NCI-H460 (cell line): ENCODE data around the gene ACR. TPM values are rescaled to one million over a fixed set of nuclear protein-coding genes. Genes with fewer than 3 reads are reported as not detected.

Experiments used
- DNase-seq: peaks from one replicate; pipeline ENCODE4 v3.0.0-alpha.2; 2016; ENCODE audit warnings: low read depth; ENCODE audit errors: extremely low read depth
- polyA plus RNA-seq: library from polyadenylated mRNA; depleted of rRNA; stranded (reverse); fragments of >200 nt; gene quantifications from 2 replicates; pipeline ENCODE4 v1.2.3, GENCODE V29; 2014; cell fraction: nucleus; rRNA removed
- total RNA-seq: library from RNA; depleted of rRNA; stranded (reverse); fragments of >200 nt; shearing (Covaris generic); gene quantifications from 2 replicates; pipeline ENCODE4 v1.2.3, GENCODE V29; 2014; rRNA removed

The ACR gene
- total RNA-seq, result not detected in 2 replicates
- not detected in 2 replicates for polyA plus RNA-seq

DNA sequence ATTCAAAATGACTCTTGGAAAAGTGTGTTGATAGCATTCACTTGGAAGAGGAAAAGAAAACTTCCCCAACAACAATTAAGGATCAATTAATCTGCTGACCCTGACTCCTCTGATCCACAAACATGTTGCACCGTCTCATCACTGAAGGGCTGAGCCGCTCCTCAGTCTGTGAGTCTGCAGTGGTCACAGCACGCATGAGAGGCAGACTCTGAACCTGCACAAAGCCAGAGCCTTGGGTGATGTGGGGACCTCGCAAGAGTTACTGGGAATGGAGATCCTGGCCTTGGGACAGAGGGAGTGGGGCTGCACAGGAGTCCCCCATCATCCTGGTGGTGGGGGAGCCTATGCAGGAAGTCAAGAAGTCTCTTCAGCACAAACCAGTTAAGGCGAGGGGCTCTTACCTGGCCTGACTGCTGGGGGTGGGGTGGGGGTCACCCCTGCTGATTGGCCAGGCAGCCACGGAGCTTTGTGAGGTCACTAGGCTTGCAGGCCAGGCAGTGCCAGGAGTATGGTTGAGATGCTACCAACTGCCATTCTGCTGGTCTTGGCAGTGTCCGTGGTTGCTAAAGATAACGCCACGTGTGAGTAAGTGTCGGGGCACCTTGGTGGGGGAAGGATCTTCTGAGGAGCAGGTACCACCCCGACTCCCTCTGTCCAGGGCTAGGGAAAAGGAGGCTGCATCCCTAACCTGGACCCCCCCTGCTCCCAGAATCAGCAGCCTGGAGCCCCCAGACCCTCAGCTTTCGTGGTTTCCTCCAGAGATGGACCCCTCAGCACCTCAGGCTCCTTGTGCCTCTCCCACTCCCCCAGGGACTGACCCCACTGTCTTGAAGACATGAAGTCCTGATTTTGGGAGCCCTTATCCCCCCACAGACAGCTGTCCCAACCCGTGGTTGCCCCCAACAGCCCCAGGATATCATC lies at the start of gene ACR:
TSS of gene ACR (plus strand) at position 477 of the 921 bp plus-strand sequence. CDS start at position 509, 32 bp downstream.
- no peak for DNase-seq

DNA sequence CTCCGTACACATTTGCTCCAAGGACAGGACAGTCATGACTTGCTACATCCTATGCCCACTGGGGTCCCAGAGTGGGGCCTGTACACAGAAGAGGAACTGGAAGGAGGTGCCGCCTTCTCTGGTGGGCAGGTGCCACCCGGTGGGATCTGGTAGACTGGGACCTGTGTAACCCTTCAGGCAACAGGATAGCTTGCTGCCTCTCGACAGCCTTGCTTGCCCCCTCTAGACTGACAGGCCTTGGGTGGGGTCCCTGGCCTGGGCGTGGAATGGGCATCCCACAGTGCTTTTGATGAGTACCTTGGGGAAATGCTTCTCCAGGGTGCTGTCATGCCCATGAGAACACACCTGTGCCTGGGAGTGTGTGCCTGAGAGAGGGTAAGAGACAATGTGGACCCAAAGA lies 49.6 kb upstream of the ACR start:
- DNase-seq, result no peak

DNA sequence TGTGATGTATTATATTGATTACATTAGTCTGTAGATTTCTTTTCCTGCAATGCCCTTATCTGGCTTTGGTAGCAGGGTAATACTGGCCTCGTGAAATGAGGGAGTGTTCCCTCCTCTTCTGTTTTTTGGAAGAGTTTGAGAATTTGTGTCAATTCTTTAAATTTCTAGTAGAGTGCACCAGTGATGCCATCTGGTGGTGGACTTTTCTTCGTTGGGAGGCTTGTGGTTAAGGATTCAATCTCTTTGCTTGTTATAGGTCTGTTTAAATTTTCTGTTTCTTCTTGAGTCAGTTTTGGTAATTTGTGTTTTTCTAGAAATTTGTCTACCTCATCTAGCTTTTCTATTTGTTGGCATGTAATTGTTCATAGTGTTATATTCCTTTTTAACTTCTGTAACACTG lies 46.5 kb upstream of the ACR start:
- DNase-seq, result no peak

DNA sequence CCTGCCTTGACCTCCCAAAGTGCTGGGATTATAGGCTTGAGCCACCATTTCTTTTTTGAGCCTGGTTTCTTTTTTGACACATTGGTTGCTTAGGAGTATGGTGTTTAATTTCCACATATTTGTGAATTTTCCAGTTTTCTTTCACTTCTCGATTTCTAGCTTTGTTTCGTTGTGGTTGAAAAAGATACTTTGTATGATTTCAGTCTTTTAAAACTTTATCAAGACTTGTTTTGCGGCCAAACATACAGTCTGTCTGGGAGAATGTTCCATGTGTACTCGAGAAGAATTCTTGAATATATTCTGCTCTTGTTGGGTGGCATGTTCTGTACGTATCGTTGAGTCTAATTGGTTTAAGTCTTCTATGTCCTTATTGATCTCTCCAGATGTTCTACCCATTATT lies 44.5 kb upstream of the ACR start:
- DNase-seq, result no peak

DNA sequence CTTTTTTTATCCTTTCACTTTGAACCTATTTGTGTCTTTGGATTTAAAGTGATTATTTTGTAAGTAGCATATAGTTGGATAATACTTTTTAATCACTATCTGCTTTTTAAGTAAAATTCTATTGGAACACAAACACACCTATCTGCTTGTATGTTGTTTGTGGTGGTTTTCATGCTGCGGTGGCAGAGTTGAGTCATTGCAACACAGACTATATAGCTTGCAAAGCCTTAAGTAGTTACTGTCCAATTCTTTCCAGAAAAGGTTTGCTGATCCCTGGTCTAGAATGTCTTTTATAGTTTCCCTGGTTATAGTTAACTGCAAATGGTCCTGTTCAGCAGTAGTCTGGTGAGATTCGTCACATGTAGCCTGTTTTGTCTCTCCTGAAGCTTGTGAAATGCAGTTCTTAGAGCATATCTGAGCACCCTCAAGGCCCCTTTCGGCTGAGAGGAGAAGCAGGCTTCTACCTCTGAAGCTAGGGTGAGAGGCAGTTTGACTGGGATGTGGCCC lies 43.9 kb upstream of the ACR start:
- DNase-seq, result no peak

DNA sequence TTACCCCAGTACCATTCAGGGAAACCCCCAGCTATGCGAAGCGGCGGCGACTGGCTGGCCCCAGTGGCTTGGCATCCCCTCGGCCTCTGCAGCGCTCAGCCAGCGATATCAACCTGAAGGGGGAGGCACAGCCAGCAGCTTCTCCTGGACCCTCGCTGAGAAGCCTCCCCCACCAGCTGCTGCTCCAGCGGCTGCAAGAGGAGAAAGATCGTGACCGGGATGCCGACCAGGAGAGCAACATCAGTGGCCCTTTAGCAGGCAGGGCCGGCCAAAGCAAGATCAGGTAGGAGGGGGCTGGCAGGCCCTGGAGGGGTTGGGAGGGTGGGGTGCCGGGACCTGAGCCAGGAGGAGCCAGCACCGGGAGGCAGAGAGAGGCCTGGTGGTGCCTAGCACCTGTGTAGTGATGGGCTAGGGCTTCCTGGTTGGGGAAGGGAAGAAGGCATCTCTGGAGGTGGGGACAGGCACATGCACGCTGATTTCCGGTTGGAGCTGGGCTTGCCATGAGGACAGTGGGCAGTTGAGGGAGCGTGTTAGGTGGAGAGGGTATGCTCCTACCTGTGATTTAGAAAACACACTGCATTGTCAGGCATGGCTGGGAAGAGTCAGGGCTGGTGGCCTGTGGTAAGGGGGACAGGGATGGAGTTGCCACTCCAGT lies 43.1 kb upstream of the ACR start:
- DNase-seq, result no peak

DNA sequence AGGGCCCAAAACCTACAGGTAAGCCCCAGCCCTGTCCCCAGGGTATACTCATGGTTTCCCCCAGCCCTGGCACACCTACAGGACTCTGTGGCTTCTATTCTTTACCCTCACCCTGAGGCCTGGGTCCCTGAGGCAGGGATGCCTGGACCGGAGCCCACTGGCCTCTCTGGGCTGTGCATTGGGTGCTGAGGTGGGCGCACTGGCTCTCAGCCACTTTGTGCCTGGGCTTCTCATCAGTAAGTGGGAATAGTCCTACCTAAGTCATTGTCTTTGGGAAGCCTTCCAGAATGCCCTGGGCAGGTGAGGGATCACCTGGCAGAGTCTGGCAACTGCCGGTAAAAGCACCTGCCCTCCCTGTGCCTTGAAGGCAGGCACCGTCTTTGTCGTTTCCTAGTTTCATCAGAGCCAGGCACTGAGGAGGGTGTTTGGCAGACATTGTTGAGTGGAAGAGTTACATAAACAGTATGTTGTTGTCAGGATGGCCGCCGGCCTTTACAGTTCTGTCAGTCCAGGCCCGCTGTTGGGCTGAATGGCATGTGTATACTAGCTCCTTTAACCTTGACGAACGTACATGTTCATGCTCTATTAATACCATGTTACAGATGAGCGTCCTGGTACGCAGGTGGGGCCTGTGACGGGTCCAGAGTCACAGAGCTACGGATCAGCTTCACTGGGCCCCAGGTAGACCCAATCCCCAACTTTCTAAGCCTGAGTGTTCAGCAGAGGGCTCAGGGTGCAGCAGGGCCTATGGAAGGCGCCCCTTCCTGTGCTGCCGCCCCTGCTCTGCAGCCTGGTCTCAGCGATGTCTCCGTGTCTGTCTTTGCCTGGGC lies 42.4 kb upstream of the ACR start:
- DNase-seq, result no peak

DNA sequence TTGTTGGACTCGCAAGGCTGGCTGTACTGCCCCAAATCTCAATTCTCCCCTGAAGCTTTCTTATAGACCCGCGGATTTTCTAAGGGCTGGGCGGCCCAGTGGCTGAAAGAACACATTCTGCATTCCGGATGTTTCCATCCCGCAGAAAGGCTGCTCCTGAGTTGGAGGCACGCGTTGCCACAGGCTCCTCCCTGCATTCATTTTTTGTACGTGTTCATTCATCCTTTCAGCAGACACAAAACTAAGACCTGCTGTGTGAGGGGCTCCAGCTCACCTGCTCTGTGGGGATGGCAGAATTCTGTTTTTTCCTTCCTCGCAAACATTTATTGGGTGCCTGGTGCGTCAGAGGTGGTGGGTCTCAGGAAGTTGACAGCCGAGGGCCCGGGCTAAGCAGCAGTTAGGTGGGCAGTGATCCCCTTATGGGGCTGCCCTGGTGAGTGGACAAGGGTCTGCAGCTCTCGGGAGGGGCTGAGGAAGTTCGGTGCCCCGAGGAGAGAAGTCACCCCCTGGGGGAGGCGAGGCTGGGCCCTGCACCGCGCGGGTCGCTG lies 41.7 kb upstream of the ACR start:
- no peak for DNase-seq

DNA sequence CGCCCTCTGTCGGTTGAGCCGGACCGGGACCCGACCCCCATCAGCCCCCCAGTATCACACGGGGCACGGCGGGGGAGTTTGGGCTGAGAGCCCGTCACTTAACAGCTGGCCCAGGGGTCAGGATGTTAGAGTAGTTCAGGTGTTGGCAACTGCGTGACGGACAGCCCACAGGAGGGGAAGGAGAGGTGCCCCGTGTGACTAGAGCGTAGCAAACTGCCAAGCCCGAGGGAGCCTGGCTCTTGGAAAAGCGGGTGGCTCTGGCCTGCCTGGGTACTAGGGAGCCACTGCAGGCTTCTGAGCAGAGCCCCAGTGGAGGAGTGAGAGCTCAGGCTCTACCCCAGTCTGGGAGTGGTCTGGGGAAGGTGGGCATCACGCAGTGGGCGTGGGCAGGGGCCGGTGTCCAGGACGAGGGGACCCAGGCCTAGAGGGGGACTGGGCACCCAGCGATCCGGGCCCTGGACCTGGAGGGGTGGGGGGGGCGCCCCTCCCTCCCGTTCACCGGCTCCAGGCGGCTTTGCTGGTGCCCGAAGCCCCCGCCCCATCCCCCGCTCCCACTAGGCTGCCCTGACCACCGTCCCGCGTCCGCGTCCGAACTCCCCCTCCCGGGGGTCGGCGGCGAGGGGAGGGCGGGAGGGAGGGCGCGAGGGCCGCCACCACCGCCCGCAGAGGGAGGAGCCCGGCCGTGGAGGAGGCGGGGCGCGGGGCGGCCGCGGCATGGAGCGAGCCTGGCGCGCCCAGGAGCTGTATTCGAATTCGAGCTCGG lies 41.0 kb upstream of the ACR start:
- DNase-seq, result no peak

DNA sequence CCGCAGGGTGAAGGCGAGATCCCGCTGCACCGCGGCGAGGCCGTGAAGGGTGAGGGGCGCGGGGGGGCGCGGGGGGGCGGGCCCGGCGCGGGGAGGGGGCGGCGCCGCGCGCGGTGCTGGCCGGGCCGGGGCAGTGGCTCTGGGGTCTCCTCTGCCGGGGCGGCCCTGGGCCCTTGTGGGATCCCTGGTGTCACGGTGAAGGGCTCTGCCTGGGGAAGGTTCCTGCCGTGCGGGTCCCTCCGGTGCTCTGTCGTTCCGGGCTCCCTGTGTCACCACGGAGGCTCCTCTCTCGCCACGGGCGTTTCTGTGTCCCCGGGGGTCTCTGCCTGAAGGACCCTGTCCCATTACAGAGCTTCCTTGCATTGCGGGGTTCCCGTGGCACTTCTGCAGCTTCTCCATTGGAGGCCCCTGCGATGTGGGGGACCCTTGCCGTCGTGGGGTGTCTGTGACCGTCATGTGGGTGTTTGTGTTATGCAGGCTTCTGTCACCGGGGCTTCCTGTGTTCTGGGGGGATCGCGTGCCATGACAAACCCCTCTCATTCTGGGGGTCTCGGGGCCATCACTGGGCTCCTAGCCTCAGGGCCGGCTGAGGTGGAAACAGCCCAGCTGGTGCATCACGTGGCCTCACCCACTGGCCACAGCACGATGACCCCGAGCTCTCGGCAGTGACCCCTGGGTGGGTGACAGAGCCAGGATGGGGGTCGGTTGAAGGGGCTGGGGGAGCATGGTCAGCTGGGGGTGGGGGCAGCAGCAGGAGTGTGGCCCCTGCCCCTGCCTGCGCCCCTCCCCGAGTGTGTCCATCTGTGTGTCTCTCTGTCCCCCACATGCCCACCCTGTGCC lies 40.1 kb upstream of the ACR start:
- DNase-seq, result no peak

DNA sequence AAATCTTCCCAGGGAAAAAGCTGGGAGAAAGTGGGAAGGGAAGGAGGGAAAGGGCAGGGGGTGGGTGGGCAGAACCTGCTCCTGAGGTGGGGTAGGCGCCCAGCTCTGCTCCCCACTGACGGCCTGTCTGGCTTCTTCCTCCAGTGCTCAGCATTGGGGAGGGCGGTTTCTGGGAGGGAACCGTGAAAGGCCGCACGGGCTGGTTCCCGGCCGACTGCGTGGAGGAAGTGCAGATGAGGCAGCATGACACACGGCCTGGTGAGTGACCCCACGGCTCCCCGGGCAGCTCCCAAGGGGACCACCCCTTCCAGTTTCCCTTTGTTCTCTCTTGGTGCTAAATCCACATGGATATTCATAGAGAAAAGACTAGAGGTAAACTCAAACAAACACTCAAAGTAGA lies 39.5 kb upstream of the ACR start:
- DNase-seq, result no peak

DNA sequence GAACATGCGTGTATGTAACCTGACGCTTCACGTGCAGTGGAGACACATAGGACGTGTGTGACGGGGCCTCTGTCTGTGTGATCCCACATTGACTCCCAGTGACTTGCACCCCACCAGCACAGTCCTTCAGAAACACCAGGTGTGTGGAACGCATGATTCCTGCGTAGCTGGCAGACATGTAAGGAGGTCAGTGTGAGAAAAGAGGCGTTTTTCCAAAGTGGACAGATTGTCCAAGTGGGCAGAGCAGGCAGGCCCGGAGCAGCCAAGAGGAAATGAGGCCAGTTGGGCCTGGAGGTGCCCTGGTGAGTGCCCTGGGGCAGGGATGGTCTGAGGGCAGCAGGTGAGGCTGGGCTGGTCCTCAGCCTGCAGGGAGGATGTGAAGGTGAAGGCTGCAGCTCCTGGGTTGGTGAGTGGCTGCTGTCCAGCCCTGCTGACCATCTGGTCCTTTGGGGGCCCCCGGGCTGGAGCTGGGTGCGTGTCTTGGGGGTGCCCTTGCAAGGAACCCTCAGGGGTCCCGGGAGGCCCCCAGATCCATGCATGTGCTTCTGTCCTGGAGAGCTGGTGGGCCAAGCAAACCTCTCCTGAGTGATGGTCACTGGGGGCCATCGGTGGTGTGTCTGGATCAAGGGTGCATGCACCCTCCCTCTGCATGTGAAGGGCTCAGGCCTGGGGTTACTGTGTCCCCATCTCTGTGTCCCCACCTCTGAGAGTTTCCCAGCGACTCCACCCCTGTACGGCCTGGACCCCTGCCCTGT lies 38.8 kb upstream of the ACR start:
- no peak for DNase-seq

DNA sequence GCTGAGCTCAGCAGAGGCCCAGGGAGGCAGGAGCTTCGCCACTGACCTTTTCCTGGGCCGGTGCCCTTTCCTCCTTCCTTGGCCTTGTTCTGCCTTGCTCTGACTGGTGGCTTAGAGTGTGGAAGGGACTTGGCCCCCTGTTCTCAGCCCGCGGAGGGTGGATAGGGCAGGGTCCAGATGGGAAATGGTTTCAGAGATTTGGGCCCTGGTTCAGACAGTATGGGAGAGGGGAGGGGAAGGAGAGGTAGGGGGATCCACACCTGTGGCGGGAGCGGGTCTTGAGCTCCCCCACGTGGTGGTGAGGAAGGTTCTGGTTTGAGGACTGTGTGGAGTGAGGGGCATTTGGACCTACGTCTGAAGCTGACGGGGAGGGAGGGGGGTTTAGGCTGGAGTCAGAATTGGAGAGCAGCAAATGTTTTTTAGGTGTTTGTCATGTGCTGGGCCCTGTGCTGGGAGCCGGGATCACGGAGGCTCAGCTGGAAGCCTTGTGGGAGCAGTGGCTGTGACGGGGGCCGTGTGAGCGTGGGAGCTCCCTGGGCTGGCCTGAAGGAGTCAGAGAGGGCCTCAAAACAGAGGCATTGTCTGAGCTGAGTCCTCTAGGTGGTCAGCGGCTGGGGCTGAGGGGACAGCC lies 38.1 kb upstream of the ACR start:
- DNase-seq, result no peak

DNA sequence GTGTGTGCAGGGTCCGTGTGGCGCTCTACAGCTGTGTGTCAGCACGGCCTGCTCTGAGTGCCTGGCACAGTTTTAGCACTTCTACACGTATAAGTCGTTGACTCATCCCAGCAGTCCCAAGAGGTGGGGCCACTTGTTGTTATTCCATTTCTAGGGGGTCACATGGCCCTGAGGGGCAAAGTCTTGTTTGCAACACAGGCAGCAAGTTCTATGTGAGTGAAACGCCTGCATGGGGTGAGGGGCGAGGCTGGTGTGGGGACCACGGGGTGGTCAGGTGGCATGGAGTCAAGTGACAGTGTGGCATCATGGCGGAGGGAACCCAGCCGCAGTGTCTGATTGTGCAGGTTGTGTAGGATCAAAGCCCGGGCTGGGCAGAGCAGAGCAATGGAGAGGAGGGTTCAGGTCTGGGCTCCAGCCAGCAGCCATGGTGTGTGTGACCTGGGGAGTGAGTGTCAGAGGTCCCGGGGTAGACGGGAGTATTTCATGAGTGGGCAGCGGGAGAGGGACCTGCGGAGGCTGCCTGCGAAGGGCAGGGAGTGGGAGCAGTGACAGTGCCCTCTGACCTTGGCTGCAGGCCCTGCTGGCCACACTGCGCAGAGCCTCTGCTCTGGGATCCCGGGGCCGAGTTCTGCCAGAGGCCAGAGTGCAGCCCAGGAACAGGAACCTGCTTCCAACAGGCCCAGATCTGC lies 37.5 kb upstream of the ACR start:
- DNase-seq, result no peak

DNA sequence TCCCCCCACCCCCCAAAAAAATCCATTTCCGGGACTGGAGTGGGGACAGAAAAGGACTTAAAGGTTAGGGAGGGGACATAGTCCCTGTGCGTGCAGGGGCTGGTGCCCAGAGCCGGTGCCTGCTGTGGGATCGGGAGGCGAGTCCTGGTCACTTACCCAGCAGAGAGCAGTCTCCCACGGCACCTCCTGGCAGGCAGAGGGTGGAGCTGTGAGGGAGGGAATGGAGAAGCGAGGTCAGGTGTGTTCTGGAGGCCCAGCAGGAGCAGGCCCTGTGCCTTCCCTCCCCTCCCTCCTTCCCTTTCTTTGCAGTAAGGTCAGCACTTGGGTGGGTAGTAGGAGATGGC lies 37.0 kb upstream of the ACR start:
- DNase-seq, result no peak

DNA sequence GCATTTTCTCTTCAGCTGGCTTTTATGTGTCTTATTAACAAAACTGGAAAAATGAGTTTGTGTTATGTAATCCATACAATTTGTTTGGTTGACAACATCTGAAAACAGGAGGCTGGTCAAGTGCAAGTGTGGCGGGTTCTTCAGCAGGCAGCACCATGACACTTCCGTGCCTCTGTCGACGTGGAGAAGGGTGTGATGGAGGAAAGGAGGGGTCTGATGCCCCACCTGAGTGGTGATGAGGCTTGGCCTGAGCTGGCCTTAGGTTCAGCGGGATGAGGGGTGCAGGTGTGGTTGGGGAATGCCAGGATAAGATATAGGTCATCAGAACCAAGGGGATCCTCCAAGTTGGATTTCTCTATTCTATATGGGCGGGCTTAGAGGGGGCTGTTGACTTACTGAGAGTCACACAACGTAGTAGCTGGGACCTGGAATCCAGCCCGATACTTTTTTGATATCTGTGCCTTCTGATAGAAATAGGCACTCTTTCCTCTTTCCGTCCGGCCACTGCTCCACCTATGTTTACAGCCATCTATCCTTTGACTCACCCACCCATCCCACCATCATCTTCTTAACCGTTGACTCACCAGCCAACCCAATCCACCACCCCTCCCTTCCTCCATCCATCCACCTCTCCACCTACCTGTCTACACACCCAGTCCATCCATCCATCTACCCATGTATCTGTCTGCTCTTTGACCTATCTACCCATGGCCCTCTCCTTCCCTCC lies 36.4 kb upstream of the ACR start:
- no peak for DNase-seq

DNA sequence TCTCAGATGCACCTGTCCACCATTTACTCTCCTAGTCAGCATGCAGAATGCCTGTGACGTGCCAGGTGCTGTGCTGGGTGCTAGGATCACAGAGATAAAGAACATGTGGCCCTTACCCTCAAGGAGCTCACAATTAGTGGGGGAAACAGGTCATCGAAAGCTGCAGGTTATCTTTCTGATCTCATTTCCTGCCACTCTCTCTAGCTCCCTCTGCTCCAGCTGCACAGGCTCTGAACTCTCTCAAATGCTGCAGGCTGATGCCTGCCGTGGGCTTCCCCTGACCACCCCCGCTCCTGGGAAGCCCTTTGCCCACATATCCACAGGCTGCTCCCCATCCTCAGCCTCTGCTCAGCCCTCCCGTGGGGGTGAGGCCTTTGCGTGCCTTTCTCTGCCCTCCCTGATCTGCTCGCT lies 35.7 kb upstream of the ACR start:
- DNase-seq, result no peak
